GM19397 (cell line): ENCODE data around the gene USP24.
"Not testable (repeated sequence)": the region's sequence is repeated elsewhere in the genome, so short reads cannot be mapped to it uniquely, and the experiment has no call there.

Source experiments
- ATAC-seq: cut with Tn5 transposase; IDR thresholded peaks from one replicate; pipeline ENCODE4 v1.9.1; 2021; ENCODE audit warnings: mild to moderate bottlenecking, moderate library complexity; ENCODE audit not compliant: unreplicated experiment

USP24 gene

GRCh38 chr1:55127827-55128343, 87.3 kb downstream of the USP24 start:
- ATAC-seq, result peak; percentile 62

- ATAC-seq, result no peak
Measured at GRCh38 chr1:55124470-55124869, 90.7 kb downstream of the USP24 start.

- ATAC-seq, result no peak
Measured at GRCh38 chr1:55120538-55120937, 94.6 kb downstream of the USP24 start.

GRCh38 chr1:55118651-55119329, 96.4 kb downstream of the USP24 start:
- no peak for ATAC-seq

- ATAC-seq, result no peak
Measured at GRCh38 chr1:55117941-55118340, 97.2 kb downstream of the USP24 start.

GRCh38 chr1:55109005-55109404, 106.2 kb downstream of the USP24 start:
- not testable (repeated sequence) for ATAC-seq

- no peak for ATAC-seq
Measured at GRCh38 chr1:55107101-55107500, 108.1 kb downstream of the USP24 start.

GRCh38 chr1:55103891-55104290, 111.3 kb downstream of the USP24 start:
- ATAC-seq, result no peak

GRCh38 chr1:55095095-55095494, 120.1 kb downstream of the USP24 start:
- ATAC-seq, result no peak

- ATAC-seq, result no peak
Measured at GRCh38 chr1:55092475-55092874, 122.7 kb downstream of the USP24 start.

- no peak for ATAC-seq
Measured at GRCh38 chr1:55089683-55090082, 125.5 kb downstream of the USP24 start.

GRCh38 chr1:55088413-55088812, 126.8 kb downstream of the USP24 start:
- ATAC-seq, result no peak

- no peak for ATAC-seq
Measured at GRCh38 chr1:55087439-55087838, 127.7 kb downstream of the USP24 start.

- no peak for ATAC-seq
Measured at GRCh38 chr1:55084257-55084656, 130.9 kb downstream of the USP24 start.

- no peak for ATAC-seq
Measured at GRCh38 chr1:55081905-55082296, 133.3 kb downstream of the USP24 start.

- no peak for ATAC-seq
Measured at GRCh38 chr1:55081188-55081904, 133.8 kb downstream of the USP24 start.

- ATAC-seq, result no peak
Measured at GRCh38 chr1:55079651-55080050, 135.5 kb downstream of the USP24 start.

- no peak for ATAC-seq
Measured at GRCh38 chr1:55078470-55078869, 136.7 kb downstream of the USP24 start.

GRCh38 chr1:55076356-55076755, 138.8 kb downstream of the USP24 start:
- no peak for ATAC-seq

GRCh38 chr1:55074455-55074854, 140.7 kb downstream of the USP24 start:
- ATAC-seq, result no peak

- ATAC-seq, result no peak
Measured at GRCh38 chr1:55073187-55073916, 141.8 kb downstream of the USP24 start.

GRCh38 chr1:55071477-55071876, 143.7 kb downstream of the USP24 start:
- ATAC-seq, result no peak
